Stomach smooth muscle (tissue), 2 donors: ENCODE measurements around the gene ITM2A.

Source experiments
- H3K27ac ChIP-seq: one replicate; pipeline ENCODE4 v1.7.0; 2013; ENCODE audit warnings: mild to moderate bottlenecking, low read length, inconsistent platforms
- H3K27me3 ChIP-seq, 2 donors: one replicate each; pipeline ENCODE4 v1.7.0; 2013; ENCODE audit warnings: low read length in 2 of 2; ENCODE audit not compliant: insufficient read depth in 2 of 2, control insufficient read depth in 1 of 2
- H3K36me3 ChIP-seq, 2 donors: one replicate each; pipeline ENCODE4 v1.7.0; 2013; ENCODE audit warnings: low read length in 2 of 2; ENCODE audit not compliant: control insufficient read depth in 2 of 2, insufficient read depth in 2 of 2
- H3K4me1 ChIP-seq: one replicate; pipeline ENCODE4 v1.7.0; 2013; ENCODE audit warnings: low read length; ENCODE audit not compliant: control insufficient read depth, insufficient read depth
- H3K4me3 ChIP-seq, 2 donors: one replicate each; pipeline ENCODE4 v1.7.0; 2013; ENCODE audit warnings: low read length in 2 of 2
- H3K9ac ChIP-seq, 2 donors: one replicate each; pipeline ENCODE4 v1.7.0; 2013; ENCODE audit warnings: low read length in 2 of 2, mild to moderate bottlenecking in 1 of 2
- H3K9me3 ChIP-seq, 2 donors: one replicate each; pipeline ENCODE4 v1.7.0; 2013; ENCODE audit warnings: low read length in 2 of 2; ENCODE audit not compliant: control insufficient read depth in 2 of 2
- donor health status: healthy.
- donor health status: Pancreatic carcinoma.

ITM2A gene

DNA sequence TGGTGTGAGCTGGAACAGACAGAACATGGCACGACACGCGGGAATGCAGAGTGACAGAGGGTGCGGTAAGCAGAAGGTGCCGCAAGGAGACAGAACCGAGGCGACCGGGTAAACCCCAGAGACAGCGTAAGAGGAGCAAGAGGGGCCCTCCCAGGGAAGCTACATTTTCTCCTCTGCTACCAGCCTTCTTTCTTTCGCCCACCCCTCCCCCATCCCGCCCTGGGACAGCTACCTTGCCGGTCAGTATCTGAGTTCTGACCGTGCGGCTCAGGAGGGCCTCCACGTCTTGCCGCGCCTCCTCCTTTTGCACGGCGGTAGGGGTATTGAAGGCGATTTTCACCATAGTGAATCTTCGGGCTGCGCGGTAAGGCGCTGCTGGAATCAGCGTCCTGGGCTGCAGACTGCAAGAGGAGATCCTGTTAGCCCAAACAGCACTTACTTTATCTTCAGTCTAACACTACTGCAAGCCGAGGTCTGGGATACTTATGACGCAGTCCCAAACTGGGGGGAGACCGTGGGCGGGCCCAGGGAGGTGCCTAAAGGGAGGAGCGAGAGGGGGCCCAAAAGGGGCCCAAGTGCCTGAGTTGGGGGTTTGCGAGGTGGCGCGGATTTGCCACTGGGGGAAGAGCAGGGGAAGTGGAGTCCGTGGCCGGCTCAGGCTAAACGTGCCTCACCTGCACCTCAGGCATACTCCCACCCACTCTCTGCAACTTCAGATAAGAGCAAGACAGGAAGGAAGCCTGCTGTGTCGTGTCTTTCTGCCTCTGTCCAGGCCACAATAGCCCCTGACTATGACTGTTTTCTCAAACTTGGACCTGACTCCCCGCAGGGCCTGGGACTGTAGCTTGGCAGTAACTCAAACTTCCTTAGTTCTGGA, at the start of gene ITM2A:
TSS of gene ITM2A (minus strand) at position 462 of the 877 bp plus-strand sequence. CDS start at position 343, 119 bp downstream.
- Histone ChIP-seq H3K4me3 (peak within 1 kb of the TSS; percentile 36 to 67), H3K27ac (no peak within 1 kb of the TSS), H3K27me3 (peaks cover 0 to 7% of the 10 kb centered on the region in 2 donors), H3K9me3 (no peaks in the 10 kb centered on the region), H3K36me3 (no peaks in the 10 kb centered on the region), H3K9ac (peak within 1 kb of the TSS in 1 of 2 donors; percentile 33), H3K4me1 (no peaks in the 10 kb centered on the region)

DNA sequence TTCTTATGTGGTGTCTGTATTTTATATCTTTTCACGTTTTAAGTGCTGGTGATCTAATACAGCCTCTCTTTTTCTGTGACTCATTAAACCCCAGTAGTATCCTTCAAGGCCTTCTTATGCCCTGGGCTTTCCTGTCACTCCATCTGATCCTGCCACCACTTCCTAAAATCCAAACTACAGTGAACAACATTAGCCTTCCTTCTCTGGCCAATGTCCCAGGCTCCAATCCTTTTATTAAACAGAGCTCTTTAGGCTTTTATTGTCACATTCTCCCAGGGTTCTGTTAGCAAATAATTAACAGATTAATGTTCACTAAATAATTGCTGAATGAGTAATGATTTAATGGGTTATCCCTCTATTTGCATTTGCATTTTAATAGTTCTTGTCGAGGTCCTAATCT, 47.9 kb upstream of the ITM2A start:
- no peaks in the 10 kb centered on the region for H3K9me3 ChIP-seq
- no peaks in the 10 kb centered on the region for H3K27me3 ChIP-seq
- no peaks in the 10 kb centered on the region for H3K36me3 ChIP-seq
- no peaks in the 10 kb centered on the region for H3K4me1 ChIP-seq
- no peak overlapping the region for H3K9ac ChIP-seq
- H3K4me3 ChIP-seq, result no peak overlapping the region
- no peak overlapping the region for H3K27ac ChIP-seq

DNA sequence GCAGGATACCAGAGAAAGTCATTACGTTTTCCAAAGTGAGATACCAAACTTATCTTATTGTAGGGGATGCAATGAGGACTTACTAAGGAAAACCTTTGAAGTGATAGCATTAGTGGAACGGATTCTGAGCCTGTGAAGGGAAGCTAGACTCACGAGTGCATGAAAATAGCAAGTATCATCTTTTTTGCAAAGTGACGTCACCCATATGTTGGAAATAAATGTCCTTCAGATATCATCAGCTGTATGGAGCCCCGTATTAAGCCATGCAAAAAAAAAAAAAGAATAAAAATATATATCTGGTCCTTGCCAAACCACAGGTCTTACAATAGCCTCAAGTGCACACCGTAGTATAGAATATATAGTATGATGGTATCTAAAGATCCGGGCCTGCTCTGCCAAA, 46.8 kb upstream of the ITM2A start:
- Histone ChIP-seq H3K4me1 (no peaks in the 10 kb centered on the region), H3K27me3 (no peaks in the 10 kb centered on the region), H3K9ac (no peak overlapping the region), H3K4me3 (no peak overlapping the region), H3K36me3 (no peaks in the 10 kb centered on the region), H3K9me3 (no peaks in the 10 kb centered on the region), H3K27ac (no peak overlapping the region)

DNA sequence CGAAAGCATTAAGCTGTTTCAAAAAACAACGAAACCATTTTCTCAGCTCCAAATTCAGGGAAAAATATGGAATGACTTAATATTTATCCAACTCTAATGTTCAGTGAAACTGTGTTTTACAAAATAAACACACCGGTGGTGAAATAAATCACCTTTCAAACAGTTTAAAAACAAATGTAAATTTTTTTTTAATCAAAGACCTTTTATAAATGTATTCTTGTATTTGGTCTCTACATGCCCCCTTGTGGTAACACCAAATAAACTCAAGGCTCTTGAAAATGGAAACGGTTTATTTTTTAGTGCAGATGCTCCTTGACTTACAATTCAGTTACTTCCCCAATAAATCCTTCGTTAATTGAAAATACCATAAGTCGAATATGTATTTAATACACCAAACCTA, 45.8 kb upstream of the ITM2A start:
- Histone ChIP-seq H3K27me3 (no peaks in the 10 kb centered on the region), H3K4me3 (peak overlapping the region in 1 of 2 donors; percentile 4), H3K27ac (no peak overlapping the region), H3K36me3 (no peaks in the 10 kb centered on the region), H3K9ac (no peak overlapping the region), H3K9me3 (no peaks in the 10 kb centered on the region), H3K4me1 (no peaks in the 10 kb centered on the region)

DNA sequence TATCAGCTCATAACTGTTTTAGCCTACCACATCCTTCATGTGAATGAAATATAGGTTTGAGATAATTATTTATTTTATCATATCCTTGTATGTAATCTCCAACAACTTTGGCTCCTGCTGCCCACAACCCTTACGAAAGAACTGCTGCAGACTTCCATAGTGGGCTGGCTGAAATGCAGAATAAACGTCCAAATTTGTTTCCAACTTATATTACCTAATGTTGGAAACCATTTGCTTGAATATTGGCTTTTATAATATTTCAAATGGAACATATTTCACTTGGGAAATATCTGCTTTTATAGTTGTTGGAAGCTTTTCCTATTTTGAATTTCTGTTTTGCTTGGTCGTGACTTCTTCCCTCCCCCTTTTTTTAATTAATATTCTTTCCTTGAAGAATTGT, 45.0 kb upstream of the ITM2A start:
- Histone ChIP-seq H3K27ac (no peak overlapping the region), H3K4me3 (no peak overlapping the region), H3K4me1 (no peaks in the 10 kb centered on the region), H3K36me3 (no peaks in the 10 kb centered on the region), H3K9me3 (no peaks in the 10 kb centered on the region), H3K27me3 (no peaks in the 10 kb centered on the region), H3K9ac (no peak overlapping the region)

DNA sequence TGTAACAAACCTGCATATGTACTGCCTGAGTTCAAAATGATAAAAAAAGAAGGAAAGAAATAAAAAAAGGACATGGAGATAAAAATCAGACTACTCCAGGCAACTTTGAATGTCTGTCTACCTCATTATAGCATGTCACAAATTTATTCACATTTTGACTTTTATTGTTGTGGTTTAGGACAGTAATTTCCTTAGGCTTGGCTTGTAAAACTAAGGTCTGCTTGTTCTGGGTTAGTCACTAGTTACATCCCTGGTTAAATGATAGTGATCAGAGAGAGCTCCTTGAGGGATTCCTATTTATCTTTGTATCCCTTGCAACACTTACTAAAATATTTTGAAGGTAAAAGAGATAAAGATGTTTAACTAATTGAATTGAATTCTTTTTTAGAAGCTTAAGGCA, 42.5 kb upstream of the ITM2A start:
- Histone ChIP-seq H3K9ac (no peak overlapping the region), H3K27ac (no peak overlapping the region), H3K36me3 (no peaks in the 10 kb centered on the region), H3K27me3 (no peaks in the 10 kb centered on the region), H3K4me3 (no peak overlapping the region), H3K9me3 (no peaks in the 10 kb centered on the region), H3K4me1 (no peaks in the 10 kb centered on the region)

DNA sequence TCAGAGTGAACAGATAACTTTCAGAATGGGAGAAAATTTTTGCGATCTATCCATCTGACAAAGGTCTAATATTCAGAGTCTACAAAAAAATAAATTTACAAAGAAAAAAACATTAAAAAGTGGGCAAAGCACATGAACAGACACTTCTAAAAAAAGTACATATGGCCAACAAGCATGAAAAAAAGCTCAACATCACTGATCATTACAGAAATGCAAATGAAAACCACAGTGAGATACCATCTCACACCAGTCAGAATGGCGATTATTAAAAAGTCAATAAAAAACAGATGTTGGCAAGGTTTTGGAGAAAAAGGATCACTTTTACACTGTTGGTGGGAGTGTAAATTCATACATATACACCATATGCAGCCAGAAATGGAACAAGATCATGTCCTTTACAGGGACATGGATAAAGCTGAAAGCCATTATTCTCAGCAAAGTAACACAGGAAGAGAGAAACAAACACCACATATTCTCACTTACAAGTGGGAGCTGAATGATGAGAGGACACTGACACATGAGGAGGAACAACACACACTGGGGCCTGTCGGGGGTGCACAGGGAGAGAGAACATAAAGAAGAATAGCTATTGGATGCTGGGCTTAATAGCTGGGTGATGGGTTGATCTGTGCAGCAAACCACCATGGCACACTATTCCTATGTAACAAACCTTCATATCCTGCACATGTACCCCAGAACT, 41.6 kb upstream of the ITM2A start:
- no peak overlapping the region for H3K9ac ChIP-seq
- no peaks in the 10 kb centered on the region for H3K36me3 ChIP-seq
- no peaks in the 10 kb centered on the region for H3K9me3 ChIP-seq
- peaks cover 0 to 2% of the 10 kb centered on the region in 2 donors for H3K27me3 ChIP-seq
- no peak overlapping the region for H3K4me3 ChIP-seq
- no peaks in the 10 kb centered on the region for H3K4me1 ChIP-seq
- H3K27ac ChIP-seq, result no peak overlapping the region

DNA sequence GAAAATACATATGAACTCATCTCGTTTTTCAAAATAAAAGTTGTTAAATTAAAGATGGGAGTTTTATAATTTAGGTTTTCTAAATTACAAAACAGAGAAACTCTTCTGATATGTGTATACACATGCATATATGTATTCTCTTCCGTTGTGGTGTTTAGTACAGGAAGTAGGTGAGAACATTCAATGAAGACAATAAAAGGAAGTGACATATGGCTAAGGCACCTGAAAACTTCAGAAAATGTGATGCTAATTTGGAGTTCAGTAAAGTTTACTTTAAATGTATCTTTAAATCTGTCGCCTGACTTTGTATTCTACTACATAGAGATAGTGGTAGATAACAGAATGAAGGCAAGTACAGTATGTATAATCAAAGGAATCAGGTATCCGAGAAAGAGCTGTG, 33.5 kb upstream of the ITM2A start:
- H3K4me3 ChIP-seq, result no peak overlapping the region
- H3K27me3 ChIP-seq, result peaks cover 0 to 2% of the 10 kb centered on the region in 2 donors
- no peaks in the 10 kb centered on the region for H3K4me1 ChIP-seq
- H3K27ac ChIP-seq, result no peak overlapping the region
- no peaks in the 10 kb centered on the region for H3K9me3 ChIP-seq
- no peak overlapping the region for H3K9ac ChIP-seq
- H3K36me3 ChIP-seq, result no peaks in the 10 kb centered on the region

DNA sequence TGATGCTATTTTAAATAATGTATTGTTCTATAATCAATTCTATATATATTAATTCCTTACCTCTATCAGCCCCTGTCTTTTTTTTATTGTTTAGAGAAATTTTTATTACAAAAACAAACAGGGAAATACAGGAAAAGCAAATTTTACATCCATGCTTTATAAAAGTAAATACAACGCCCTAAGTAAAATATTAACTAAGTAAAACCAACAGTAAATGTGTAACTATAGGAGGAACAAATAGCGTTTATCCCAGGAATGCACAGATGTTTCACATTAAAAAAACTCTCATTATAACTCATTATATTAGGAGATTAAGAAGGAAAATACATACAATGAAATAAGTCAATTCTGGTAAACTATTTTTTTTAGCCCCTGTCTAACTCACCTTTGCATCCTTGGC, 8.2 kb upstream of the ITM2A start:
- no peaks in the 10 kb centered on the region for H3K9me3 ChIP-seq
- no peaks in the 10 kb centered on the region for H3K4me1 ChIP-seq
- no peaks in the 10 kb centered on the region for H3K27me3 ChIP-seq
- H3K4me3 ChIP-seq, result no peak overlapping the region
- H3K36me3 ChIP-seq, result no peaks in the 10 kb centered on the region
- H3K27ac ChIP-seq, result no peak overlapping the region
- no peak overlapping the region for H3K9ac ChIP-seq

DNA sequence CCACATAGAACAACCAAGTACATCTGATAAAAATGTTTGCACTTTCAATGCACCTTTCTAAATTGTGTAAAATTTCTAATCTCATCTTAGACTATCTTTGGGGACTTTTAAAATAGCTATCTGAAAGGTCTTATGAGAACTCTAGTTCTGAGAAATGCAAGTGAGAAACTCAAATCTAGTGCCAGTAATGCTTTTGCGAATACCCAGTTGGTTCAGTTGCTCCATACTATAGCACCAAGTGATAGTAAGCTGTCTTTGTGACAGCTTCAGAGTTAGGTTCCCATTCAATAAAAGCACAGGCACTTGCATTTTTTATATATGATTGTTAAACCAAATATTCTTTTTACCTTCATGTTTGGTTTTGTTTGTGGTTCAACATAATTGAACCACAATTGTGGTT, 4.5 kb upstream of the ITM2A start:
- no peaks in the 10 kb centered on the region for H3K9me3 ChIP-seq
- no peak overlapping the region for H3K27ac ChIP-seq
- no peaks in the 10 kb centered on the region for H3K36me3 ChIP-seq
- H3K9ac ChIP-seq, result no peak overlapping the region
- no peak overlapping the region for H3K4me3 ChIP-seq
- H3K27me3 ChIP-seq, result peaks cover 0 to 5% of the 10 kb centered on the region in 2 donors
- H3K4me1 ChIP-seq, result no peaks in the 10 kb centered on the region

DNA sequence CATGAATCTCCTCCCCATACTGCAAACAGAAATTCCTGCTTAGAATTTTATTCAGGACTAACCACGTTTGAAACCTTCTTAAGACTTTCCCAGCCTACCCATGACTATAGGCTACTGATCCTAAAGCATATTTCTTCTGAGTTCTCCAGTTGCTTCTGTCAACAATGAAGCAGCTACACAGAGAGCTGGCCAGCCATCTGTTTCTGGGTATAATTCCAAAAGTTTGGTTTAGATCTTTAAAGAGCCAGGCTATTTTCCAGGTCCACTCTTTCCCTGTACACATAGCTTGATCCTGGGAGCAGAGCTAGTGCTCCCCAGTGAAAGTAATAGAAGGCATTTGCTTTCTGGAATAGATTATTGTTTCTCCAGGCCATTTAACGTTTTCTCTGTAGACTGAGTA, 4.0 kb upstream of the ITM2A start:
- no peaks in the 10 kb centered on the region for H3K36me3 ChIP-seq
- no peak overlapping the region for H3K27ac ChIP-seq
- H3K27me3 ChIP-seq, result peaks cover 0 to 7% of the 10 kb centered on the region in 2 donors
- H3K4me3 ChIP-seq, result no peak overlapping the region
- H3K9me3 ChIP-seq, result no peaks in the 10 kb centered on the region
- H3K4me1 ChIP-seq, result no peaks in the 10 kb centered on the region
- H3K9ac ChIP-seq, result no peak overlapping the region
